ENCODE measurements around the gene TF. TPM values are rescaled to one million over a fixed set of nuclear protein-coding genes. Genes with fewer than 3 reads are reported as not detected.

TF gene
- total and polyA plus RNA-seq, 2 experiments from 2014 or later = 0.33 to 3.0 TPM

DNA sequence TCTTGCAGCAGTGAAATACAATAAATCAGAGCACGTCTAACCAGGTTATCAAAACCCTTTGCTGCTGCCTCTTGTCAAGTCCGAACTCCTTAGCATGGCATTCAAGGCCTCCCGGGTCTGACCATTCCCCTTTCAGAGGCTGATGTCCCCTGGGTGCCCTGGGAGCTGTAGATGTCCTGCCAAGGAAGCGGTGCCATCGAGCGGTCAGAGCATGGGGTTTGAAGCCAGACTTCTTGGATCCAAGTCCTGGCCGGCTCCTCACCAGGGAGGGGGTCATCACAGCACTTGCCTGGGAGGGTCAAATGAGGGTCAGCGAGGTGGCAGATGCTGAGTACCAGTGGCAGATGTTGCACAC lies 496 bp downstream of the TF start:
- no peak for DNase-seq (ENCODE audit: low read depth in 1 of 2, low spot score in 1 of 2)
- no peaks in the 10 kb centered on the region for H3K36me3 ChIP-seq
- H3K27me3 ChIP-seq = peaks cover 49% of the 10 kb centered on the region
- H3K9me3 ChIP-seq (ENCODE audit: low read depth) = no peaks in the 10 kb centered on the region
- H3K4me1 ChIP-seq (ENCODE audit: low read depth) = no peaks in the 10 kb centered on the region
- TF ChIP-seq, protein P1, sequence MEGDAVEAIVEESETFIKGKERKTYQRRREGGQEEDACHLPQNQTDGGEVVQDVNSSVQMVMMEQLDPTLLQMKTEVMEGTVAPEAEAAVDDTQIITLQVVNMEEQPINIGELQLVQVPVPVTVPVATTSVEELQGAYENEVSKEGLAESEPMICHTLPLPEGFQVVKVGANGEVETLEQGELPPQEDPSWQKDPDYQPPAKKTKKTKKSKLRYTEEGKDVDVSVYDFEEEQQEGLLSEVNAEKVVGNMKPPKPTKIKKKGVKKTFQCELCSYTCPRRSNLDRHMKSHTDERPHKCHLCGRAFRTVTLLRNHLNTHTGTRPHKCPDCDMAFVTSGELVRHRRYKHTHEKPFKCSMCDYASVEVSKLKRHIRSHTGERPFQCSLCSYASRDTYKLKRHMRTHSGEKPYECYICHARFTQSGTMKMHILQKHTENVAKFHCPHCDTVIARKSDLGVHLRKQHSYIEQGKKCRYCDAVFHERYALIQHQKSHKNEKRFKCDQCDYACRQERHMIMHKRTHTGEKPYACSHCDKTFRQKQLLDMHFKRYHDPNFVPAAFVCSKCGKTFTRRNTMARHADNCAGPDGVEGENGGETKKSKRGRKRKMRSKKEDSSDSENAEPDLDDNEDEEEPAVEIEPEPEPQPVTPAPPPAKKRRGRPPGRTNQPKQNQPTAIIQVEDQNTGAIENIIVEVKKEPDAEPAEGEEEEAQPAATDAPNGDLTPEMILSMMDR (IDR thresholded peaks at IDR 0.05; ENCODE audit: low read depth, low read length) = no peak
- H3K4me3 ChIP-seq = no peak overlapping the region
- no peak overlapping the region for H3K27ac ChIP-seq

GRCh38 chr3:133747373-133747772 lies 1.2 kb downstream of the TF start:
- Histone ChIP-seq H3K4me1 (ENCODE audit: low read depth) (no peaks in the 10 kb centered on the region), H3K36me3 (no peaks in the 10 kb centered on the region), H3K27ac (no peak overlapping the region), H3K4me3 (no peak overlapping the region), H3K9me3 (ENCODE audit: low read depth) (no peaks in the 10 kb centered on the region), H3K27me3 (peaks cover 49% of the 10 kb centered on the region)
- TF ChIP-seq, protein P1 (IDR thresholded peaks at IDR 0.05; ENCODE audit: low read depth, low read length) = no peak
- DNase-seq (ENCODE audit: low read depth in 1 of 2, low spot score in 1 of 2) = no peak

DNA sequence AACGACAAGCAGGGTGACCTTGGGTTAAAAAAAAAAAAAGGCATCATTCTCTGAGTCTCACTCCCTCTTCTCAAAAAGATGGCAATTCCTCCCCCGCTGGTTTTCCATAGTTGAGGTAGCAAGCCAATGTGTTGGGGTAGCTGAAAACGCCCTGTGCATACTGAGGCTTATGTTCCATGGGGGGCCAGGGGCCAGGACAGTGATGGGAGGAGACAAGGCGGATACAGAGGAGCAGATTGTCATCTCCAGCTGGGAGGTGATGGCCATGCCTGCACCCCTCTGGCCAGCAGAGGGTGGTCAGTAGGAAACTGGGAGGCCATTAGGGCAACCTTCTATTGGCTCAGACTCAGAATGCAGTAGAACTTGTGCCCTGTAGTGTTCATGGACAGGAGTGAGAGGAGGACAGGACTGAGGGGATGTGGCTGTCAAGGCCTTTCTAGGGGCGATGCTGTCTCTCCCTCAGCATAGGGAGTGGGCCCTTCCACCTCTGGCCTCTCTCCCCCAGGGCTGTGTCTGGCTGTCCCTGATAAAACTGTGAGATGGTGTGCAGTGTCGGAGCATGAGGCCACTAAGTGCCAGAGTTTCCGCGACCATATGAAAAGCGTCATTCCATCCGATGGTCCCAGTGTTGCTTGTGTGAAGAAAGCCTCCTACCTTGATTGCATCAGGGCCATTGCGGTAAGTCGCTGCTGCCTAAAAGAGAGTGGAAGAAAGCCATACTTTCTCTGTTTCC lies 1.9 kb downstream of the TF start:
- Histone ChIP-seq H3K27me3 (peaks cover 46% of the 10 kb centered on the region), H3K27ac (no peak overlapping the region), H3K4me1 (ENCODE audit: low read depth) (no peaks in the 10 kb centered on the region), H3K9me3 (ENCODE audit: low read depth) (no peaks in the 10 kb centered on the region), H3K4me3 (no peak overlapping the region), H3K36me3 (no peaks in the 10 kb centered on the region)
- DNase-seq (ENCODE audit: low read depth in 1 of 2, low spot score in 1 of 2) = no peak
- TF ChIP-seq, protein P1 (IDR thresholded peaks at IDR 0.05; ENCODE audit: low read depth, low read length) = no peak

- Histone ChIP-seq H3K27ac (no peak overlapping the region), H3K27me3 (peaks cover 34% of the 10 kb centered on the region), H3K4me3 (no peak overlapping the region), H3K9me3 (ENCODE audit: low read depth) (no peaks in the 10 kb centered on the region), H3K36me3 (no peaks in the 10 kb centered on the region), H3K4me1 (ENCODE audit: low read depth) (no peaks in the 10 kb centered on the region)
- no peak for DNase-seq (ENCODE audit: low read depth in 1 of 2, low spot score in 1 of 2)
- TF ChIP-seq, protein P1 (IDR thresholded peaks at IDR 0.05; ENCODE audit: low read depth, low read length) = no peak
These were observed 3.5 kb downstream of the TF start for GRCh38 chr3:133749427-133750258.

DNA sequence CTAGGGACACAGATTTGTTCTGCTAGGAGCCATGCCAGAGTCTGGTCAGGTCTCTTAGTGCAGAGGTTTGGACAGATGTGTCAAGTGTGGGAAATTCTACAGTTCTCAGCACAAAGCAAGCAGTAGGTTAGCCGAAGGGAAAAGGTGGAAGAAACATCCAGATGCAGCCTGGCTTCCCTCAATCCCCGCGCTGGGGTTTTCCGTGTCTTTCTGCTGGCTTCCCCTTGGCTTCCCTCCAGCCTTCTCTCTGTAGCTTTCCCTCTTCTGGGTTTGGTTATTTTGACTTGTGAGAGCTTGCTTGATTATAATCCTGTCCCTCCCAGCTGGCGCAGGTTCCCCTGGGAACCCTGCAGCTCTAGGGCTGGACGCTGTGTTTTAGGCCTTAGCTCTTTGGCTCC lies 4.1 kb downstream of the TF start:
- no peak for DNase-seq (ENCODE audit: low read depth in 1 of 2, low spot score in 1 of 2)
- H3K4me1 ChIP-seq (ENCODE audit: low read depth) = no peaks in the 10 kb centered on the region
- no peak overlapping the region for H3K27ac ChIP-seq
- no peaks in the 10 kb centered on the region for H3K36me3 ChIP-seq
- H3K9me3 ChIP-seq (ENCODE audit: low read depth) = no peaks in the 10 kb centered on the region
- H3K27me3 ChIP-seq = peaks cover 28% of the 10 kb centered on the region
- TF ChIP-seq, protein P1 (IDR thresholded peaks at IDR 0.05; ENCODE audit: low read depth, low read length) = no peak
- H3K4me3 ChIP-seq = no peak overlapping the region
